SK-N-SH (cell line): ENCODE measurements around the gene CEP290. TPM values are rescaled to one million over a fixed set of nuclear protein-coding genes. Genes with fewer than 3 reads are reported as not detected.

ENCODE experiments used
- CTCF ChIA-PET: fragments of 300-600, 350-600 bp; formaldehyde crosslinking; extraction: SDS; loops from one replicate; lab custom pipeline; 2021; lab: Yijun Ruan, JAX
- POLR2A ChIA-PET: fragments of 350-600 bp; sonication (Branson Sonifier 250); formaldehyde crosslinking; extraction: SDS; loops from one replicate; lab custom pipeline; 2020; ENCODE audit warnings: antibody characterized with exemption, inconsistent platforms; lab: Yijun Ruan, JAX
- DNase-seq: peaks from one replicate; pipeline ENCODE4 v3.0.0; 2012
- H2AFZ ChIP-seq: fragments of 200-600 bp; sonication (generic); 2 replicates; pipeline ENCODE4 v1.8.1; 2016; ENCODE audit warnings: antibody characterized with exemption, mild to moderate bottlenecking, low read depth
- H3F3A ChIP-seq: fragments of 200-600 bp; sonication (generic); replicated peaks from 2 replicates; pipeline ENCODE3; 2016; ENCODE audit warnings: antibody characterized with exemption, mild to moderate bottlenecking; ENCODE audit not compliant: insufficient read depth
- H3K27ac ChIP-seq, 2 experiments: fragments of 200-500 bp in 1 of 2; fragments of 200-600 bp in 1 of 2; sonication (Bioruptor generic) in 1 of 2; sonication (generic), shearing (Covaris generic) in 1 of 2; 2 replicates each; pipeline versions ENCODE4 v1.5.1 to v1.6.1; 2014 to 2016; ENCODE audit warnings: low read depth in 2 of 2, inconsistent platforms in 1 of 2, low read length in 1 of 2, mild to moderate bottlenecking in 1 of 2, mixed read lengths in 1 of 2
- H3K27me3 ChIP-seq: fragments of 200-600 bp; sonication (generic), shearing (Covaris generic); 2 replicates; pipeline ENCODE4 v1.6.1; 2016; ENCODE audit warnings: mixed run types; ENCODE audit not compliant: insufficient read depth
- H3K36me3 ChIP-seq, 2 experiments: fragments of 200-500 bp in 1 of 2; fragments of 200-600 bp in 1 of 2; sonication (Bioruptor generic) in 1 of 2; sonication (generic) in 1 of 2; replicated peaks in 1 of 2; 2 replicates each; pipeline versions ENCODE3 to v1.5.1; 2014 to 2016; ENCODE audit warnings: low read length in 1 of 2, mild to moderate bottlenecking in 1 of 2; ENCODE audit not compliant: insufficient read depth in 2 of 2, control insufficient read depth in 1 of 2
- H3K4me1 ChIP-seq, 2 experiments: fragments of 200-500 bp in 1 of 2; fragments of 200-600 bp in 1 of 2; sonication (Bioruptor generic) in 1 of 2; sonication (generic), shearing (Covaris generic) in 1 of 2; 2 replicates each; pipeline versions ENCODE4 v1.5.1 to v1.6.1; 2014 to 2016; ENCODE audit warnings: low read depth in 1 of 2, low read length in 1 of 2, mixed run types in 1 of 2; ENCODE audit not compliant: insufficient read depth in 2 of 2, control insufficient read depth in 1 of 2
- H3K4me2 ChIP-seq: fragments of 200-600 bp; sonication (generic), shearing (Covaris generic); 2 replicates; pipeline ENCODE4 v1.6.1; 2017; ENCODE audit warnings: mixed run types
- H3K4me3 ChIP-seq, 2 experiments: fragments of 200-500 bp in 1 of 2; fragments of 200-600 bp in 1 of 2; sonication (Bioruptor generic) in 1 of 2; sonication (generic), shearing (Covaris generic) in 1 of 2; 2 replicates each; pipeline versions ENCODE4 v1.5.1 to v1.8.1; 2014 to 2016; ENCODE audit warnings: low read depth in 2 of 2, inconsistent platforms in 1 of 2, low read length in 1 of 2, mild to moderate bottlenecking in 1 of 2, mixed read lengths in 1 of 2, moderate library complexity in 1 of 2
- H3K79me2 ChIP-seq: fragments of 200-600 bp; sonication (generic); 2 replicates; pipeline ENCODE4 v1.8.1; 2017; ENCODE audit warnings: mild to moderate bottlenecking; ENCODE audit not compliant: insufficient read depth
- H3K9ac ChIP-seq: fragments of 200-600 bp; sonication (generic); 2 replicates; pipeline ENCODE4 v1.6.1; 2017; ENCODE audit warnings: mixed run types
- H3K9me2 ChIP-seq: fragments of 200-600 bp; sonication (generic); 2 replicates; pipeline ENCODE4 v1.6.1; 2017; ENCODE audit warnings: mixed run types
- H3K9me3 ChIP-seq: fragments of 200-600 bp; sonication (generic); 2 replicates; pipeline ENCODE4 v1.6.1; 2017; ENCODE audit warnings: mixed run types, mild to moderate bottlenecking, moderate library complexity
- H4K20me1 ChIP-seq: fragments of 200-600 bp; sonication (generic); 2 replicates; pipeline ENCODE4 v1.6.1; 2017; ENCODE audit warnings: mild to moderate bottlenecking, mixed run types; ENCODE audit not compliant: insufficient read depth
- CHD2 ChIP-seq: fragments of 150-350 bp; IDR thresholded peaks from 2 replicates; pipeline ENCODE4 v1.6.1; 2018; ENCODE audit warnings: low read length; ENCODE audit not compliant: partially characterized antibody
- ELF1 ChIP-seq: IDR thresholded peaks from 2 replicates; pipeline ENCODE4 v1.4.0; 2012
- EP300 ChIP-seq, 2 experiments: IDR thresholded peaks; 2 replicates each; pipeline versions ENCODE4 v1.4.0 to v1.6.1; 2012; ENCODE audit warnings: borderline replicate concordance in 1 of 2, low read depth in 1 of 2, low read length in 1 of 2
- EZH2phosphoT487 ChIP-seq: fragments of 200-600 bp; sonication (generic); IDR thresholded peaks from 2 replicates; pipeline ENCODE4 v1.6.1; 2017; ENCODE audit warnings: low read depth, mixed run types, mild to moderate bottlenecking, antibody characterized with exemption, moderate library complexity, borderline replicate concordance
- FOSL2 ChIP-seq: IDR thresholded peaks from 2 replicates; pipeline ENCODE4 v1.4.0; 2012; ENCODE audit warnings: low read depth, mild to moderate bottlenecking, moderate library complexity, borderline replicate concordance
- GABPA ChIP-seq: IDR thresholded peaks from 2 replicates; pipeline ENCODE4 v1.4.0; 2012; ENCODE audit warnings: low read depth, mild to moderate bottlenecking
- GATA2 ChIP-seq: sonication (generic); formaldehyde crosslinking; IDR thresholded peaks from 2 replicates; pipeline ENCODE4 v1.5.0; 2020; ENCODE audit warnings: mild to moderate bottlenecking, missing genetic modification reagents
- JUND ChIP-seq: IDR thresholded peaks from 2 replicates; pipeline ENCODE4 v1.4.0; 2012
- NFIC ChIP-seq: IDR thresholded peaks from 2 replicates; pipeline ENCODE4 v1.4.0; 2012; ENCODE audit warnings: borderline replicate concordance
- NRF1 ChIP-seq: IDR thresholded peaks from 2 replicates; pipeline ENCODE4 v1.6.1; 2012; ENCODE audit warnings: low read depth, mild to moderate bottlenecking, low read length
- SIN3A ChIP-seq: IDR thresholded peaks from 2 replicates; pipeline ENCODE4 v1.6.1; 2012; ENCODE audit warnings: low read depth, mild to moderate bottlenecking, low read length, moderate library complexity, borderline replicate concordance
- TCF12 ChIP-seq: IDR thresholded peaks from 2 replicates; pipeline ENCODE4 v1.4.0; 2012
- TEAD4 ChIP-seq: IDR thresholded peaks from 2 replicates; pipeline ENCODE4 v1.4.0; 2012; ENCODE audit warnings: mild to moderate bottlenecking, borderline replicate concordance; ENCODE audit not compliant: insufficient read depth
- WGBS: methylation state at CpG from one replicate; pipeline ENCODE4 v1.1.6; 2017; ENCODE audit warnings: low lambda C conversion rate; 5-methylcytosine and 5-hydroxymethylcytosine counted together
- polyA plus RNA-seq, 3 experiments: library from polyadenylated mRNA; depleted of rRNA; stranded (reverse); fragments of >200 nt; gene quantifications; 2 replicates each; pipeline ENCODE4 v1.2.3, GENCODE V29; 2012
- TF ChIP-seq, protein P1 (sequence below): IDR thresholded peaks from 2 replicates; pipeline ENCODE4; 2012
- TF ChIP-seq, protein P2 (sequence below): fragments of 200-600 bp; sonication (generic); IDR thresholded peaks from 2 replicates; pipeline ENCODE4 v1.6.1; 2017; ENCODE audit warnings: antibody characterized with exemption, mild to moderate bottlenecking, moderate library complexity
- TF ChIP-seq, protein P3 (sequence below): IDR thresholded peaks from 2 replicates; pipeline ENCODE4 v1.4.0; 2012; ENCODE audit warnings: low read depth, borderline replicate concordance
- TF ChIP-seq, protein P4 (sequence below): IDR thresholded peaks from 2 replicates; pipeline ENCODE4 v1.6.1; 2012; ENCODE audit warnings: mild to moderate bottlenecking, low read depth, low read length, moderate library complexity
- TF ChIP-seq, protein P5 (sequence below): fragments of 150-350 bp; IDR thresholded peaks from 2 replicates; pipeline ENCODE4 v1.6.1; 2017; ENCODE audit warnings: antibody characterized with exemption, low read length, low read depth, borderline replicate concordance

The CEP290 gene
- polyA plus RNA-seq, 1 of the 3 experiments (the other 2 are of a cell fraction) = 8.9 TPM

DNA sequence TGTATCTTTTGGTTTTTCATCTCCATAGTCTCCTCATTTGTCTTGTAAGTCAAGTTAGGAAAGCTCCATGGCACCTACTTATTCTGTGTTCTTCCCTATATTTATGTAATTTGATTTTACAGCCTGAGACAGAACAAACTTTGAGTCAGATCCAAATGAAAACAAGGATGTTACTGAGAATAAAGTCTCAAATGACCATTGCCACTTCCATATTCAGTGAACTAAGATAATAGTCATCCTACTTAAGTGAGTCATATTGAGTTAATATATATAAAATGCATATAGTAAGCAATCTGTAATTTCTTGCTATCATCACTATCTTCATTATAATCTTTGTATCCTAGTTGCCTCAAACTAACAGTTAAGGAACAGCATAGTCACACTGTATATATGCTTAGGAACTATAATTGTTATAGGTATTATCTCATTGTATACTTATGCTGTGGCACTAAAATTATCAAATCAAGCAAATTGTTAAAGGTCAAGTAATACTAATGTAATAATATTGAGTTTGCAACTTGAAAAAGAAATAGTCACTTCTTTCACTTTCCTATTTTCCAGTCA, 31.0 kb upstream of the CEP290 start:
- Histone ChIP-seq H3K4me2 (no peak overlapping the region), H3K4me3 (no peak overlapping the region), H3F3A (peaks cover 12% of the 10 kb centered on the region), H3K36me3 (peaks cover 42 to 64% of the 10 kb centered on the region in 2 experiments)
- peak; percentile 47; the same call in 1 of the 2 replicates for TF ChIP-seq FOSL2
- peak in 1 of 2 experiments; percentile 57; a peak in 1 of 4 replicates for TF ChIP-seq EP300 (IDR thresholded peaks at IDR 0.05; ENCODE audit: borderline replicate concordance in 1 of 2, low read depth in 1 of 2, low read length in 1 of 2)
- TF ChIP-seq, protein P1, sequence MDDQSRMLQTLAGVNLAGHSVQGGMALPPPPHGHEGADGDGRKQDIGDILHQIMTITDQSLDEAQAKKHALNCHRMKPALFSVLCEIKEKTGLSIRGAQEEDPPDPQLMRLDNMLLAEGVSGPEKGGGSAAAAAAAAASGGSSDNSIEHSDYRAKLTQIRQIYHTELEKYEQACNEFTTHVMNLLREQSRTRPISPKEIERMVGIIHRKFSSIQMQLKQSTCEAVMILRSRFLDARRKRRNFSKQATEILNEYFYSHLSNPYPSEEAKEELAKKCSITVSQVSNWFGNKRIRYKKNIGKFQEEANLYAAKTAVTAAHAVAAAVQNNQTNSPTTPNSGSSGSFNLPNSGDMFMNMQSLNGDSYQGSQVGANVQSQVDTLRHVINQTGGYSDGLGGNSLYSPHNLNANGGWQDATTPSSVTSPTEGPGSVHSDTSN = no peak
- TF ChIP-seq JUND = peak; percentile 43; the same call in 1 of the 2 replicates
- TF ChIP-seq EZH2phosphoT487 = no peak
- peak; percentile 37; the same call in 1 of the 2 replicates for TF ChIP-seq TCF12
- TF ChIP-seq, all 33 proteins: peak for 4
- Histone ChIP-seq H3K9ac (no peak overlapping the region), H2AFZ (no peak overlapping the region), H3K79me2 (no peaks in the 10 kb centered on the region), H4K20me1 (no peaks in the 10 kb centered on the region), H3K27ac (peak overlapping the region in 1 of 2 experiments; percentile 76; a peak in 2 of 4 replicates), H3K4me1 (no peaks in the 10 kb centered on the region), H3K27me3 (no peaks in the 10 kb centered on the region), H3K9me3 (no peaks in the 10 kb centered on the region), H3K9me2 (0 out of 2 replicates have a peak, but pooled peaks cover 3% of the 10 kb centered on the region)
- CTCF ChIA-PET = interaction anchor here (0.6 kb wide), 1 partner anchor 20 kb away, joined by 3 read pairs; no protein-coding TSS in a partner anchor
- POLR2A ChIA-PET = no interaction called here
- DNase-seq = no peak

DNA sequence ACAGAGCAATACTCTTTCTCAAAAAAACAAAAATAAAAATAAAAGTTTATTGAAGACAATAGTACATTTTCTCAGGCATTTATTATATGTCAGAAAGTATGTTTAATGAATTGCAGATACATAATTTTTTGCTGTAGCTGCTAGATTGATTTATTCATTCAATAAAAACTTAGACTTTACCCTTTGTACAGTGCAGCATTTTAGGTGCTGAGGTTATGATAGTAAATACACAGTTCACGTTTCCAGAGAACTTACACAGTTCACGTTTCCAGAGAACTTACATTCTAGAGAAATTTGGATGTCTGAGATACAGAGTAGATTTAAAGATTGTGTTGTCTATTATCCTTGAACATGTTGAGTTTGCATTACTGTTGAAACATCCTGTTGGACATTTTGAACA, 25.5 kb upstream of the CEP290 start:
- no peaks in the 10 kb centered on the region for H3K79me2 ChIP-seq
- H3K9ac ChIP-seq = no peak overlapping the region
- no peak for DNase-seq
- H3K9me2 ChIP-seq = no peaks in the 10 kb centered on the region
- H2AFZ ChIP-seq = no peak overlapping the region
- H4K20me1 ChIP-seq = no peaks in the 10 kb centered on the region
- WGBS = 95% methylated on average over 2 of the region's 2 CpGs
- ChIA-PET POLR2A (no interaction called here), CTCF (no interaction called here)
- H3K4me2 ChIP-seq = no peak overlapping the region
- H3K27me3 ChIP-seq = no peaks in the 10 kb centered on the region
- no peaks in the 10 kb centered on the region for H3K9me3 ChIP-seq
- no peak overlapping the region for H3K27ac ChIP-seq
- no peaks in the 10 kb centered on the region for H3K4me1 ChIP-seq
- H3K36me3 ChIP-seq = peaks cover 31 to 70% of the 10 kb centered on the region in 2 experiments
- H3F3A ChIP-seq = no peaks in the 10 kb centered on the region
- H3K4me3 ChIP-seq = no peak overlapping the region
- TF ChIP-seq TEAD4 (no peak), NRF1 (no peak), ELF1 (no peak), SIN3A (no peak), NFIC (no peak), GABPA (no peak), CHD2 (no peak), GATA2 (CRISPR knock-in tag) (no peak)
- TF ChIP-seq, protein P2, sequence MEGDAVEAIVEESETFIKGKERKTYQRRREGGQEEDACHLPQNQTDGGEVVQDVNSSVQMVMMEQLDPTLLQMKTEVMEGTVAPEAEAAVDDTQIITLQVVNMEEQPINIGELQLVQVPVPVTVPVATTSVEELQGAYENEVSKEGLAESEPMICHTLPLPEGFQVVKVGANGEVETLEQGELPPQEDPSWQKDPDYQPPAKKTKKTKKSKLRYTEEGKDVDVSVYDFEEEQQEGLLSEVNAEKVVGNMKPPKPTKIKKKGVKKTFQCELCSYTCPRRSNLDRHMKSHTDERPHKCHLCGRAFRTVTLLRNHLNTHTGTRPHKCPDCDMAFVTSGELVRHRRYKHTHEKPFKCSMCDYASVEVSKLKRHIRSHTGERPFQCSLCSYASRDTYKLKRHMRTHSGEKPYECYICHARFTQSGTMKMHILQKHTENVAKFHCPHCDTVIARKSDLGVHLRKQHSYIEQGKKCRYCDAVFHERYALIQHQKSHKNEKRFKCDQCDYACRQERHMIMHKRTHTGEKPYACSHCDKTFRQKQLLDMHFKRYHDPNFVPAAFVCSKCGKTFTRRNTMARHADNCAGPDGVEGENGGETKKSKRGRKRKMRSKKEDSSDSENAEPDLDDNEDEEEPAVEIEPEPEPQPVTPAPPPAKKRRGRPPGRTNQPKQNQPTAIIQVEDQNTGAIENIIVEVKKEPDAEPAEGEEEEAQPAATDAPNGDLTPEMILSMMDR = no peak
- TF ChIP-seq, protein P3, sequence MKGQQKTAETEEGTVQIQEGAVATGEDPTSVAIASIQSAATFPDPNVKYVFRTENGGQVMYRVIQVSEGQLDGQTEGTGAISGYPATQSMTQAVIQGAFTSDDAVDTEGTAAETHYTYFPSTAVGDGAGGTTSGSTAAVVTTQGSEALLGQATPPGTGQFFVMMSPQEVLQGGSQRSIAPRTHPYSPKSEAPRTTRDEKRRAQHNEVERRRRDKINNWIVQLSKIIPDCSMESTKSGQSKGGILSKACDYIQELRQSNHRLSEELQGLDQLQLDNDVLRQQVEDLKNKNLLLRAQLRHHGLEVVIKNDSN = no peak
- TF ChIP-seq, protein P4, sequence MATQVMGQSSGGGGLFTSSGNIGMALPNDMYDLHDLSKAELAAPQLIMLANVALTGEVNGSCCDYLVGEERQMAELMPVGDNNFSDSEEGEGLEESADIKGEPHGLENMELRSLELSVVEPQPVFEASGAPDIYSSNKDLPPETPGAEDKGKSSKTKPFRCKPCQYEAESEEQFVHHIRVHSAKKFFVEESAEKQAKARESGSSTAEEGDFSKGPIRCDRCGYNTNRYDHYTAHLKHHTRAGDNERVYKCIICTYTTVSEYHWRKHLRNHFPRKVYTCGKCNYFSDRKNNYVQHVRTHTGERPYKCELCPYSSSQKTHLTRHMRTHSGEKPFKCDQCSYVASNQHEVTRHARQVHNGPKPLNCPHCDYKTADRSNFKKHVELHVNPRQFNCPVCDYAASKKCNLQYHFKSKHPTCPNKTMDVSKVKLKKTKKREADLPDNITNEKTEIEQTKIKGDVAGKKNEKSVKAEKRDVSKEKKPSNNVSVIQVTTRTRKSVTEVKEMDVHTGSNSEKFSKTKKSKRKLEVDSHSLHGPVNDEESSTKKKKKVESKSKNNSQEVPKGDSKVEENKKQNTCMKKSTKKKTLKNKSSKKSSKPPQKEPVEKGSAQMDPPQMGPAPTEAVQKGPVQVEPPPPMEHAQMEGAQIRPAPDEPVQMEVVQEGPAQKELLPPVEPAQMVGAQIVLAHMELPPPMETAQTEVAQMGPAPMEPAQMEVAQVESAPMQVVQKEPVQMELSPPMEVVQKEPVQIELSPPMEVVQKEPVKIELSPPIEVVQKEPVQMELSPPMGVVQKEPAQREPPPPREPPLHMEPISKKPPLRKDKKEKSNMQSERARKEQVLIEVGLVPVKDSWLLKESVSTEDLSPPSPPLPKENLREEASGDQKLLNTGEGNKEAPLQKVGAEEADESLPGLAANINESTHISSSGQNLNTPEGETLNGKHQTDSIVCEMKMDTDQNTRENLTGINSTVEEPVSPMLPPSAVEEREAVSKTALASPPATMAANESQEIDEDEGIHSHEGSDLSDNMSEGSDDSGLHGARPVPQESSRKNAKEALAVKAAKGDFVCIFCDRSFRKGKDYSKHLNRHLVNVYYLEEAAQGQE = no peak
- TF ChIP-seq, protein P5, sequence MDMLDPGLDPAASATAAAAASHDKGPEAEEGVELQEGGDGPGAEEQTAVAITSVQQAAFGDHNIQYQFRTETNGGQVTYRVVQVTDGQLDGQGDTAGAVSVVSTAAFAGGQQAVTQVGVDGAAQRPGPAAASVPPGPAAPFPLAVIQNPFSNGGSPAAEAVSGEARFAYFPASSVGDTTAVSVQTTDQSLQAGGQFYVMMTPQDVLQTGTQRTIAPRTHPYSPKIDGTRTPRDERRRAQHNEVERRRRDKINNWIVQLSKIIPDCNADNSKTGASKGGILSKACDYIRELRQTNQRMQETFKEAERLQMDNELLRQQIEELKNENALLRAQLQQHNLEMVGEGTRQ = no peak
